MM.1S (cell line): ENCODE measurements around the gene MSH4.

Source experiments
- DNase-seq: peaks from one replicate; pipeline ENCODE4 v3.0.0-alpha.2; 2015
- H2AFZ ChIP-seq: fragments of 300-600 bp; sonication (generic); 2 replicates; pipeline ENCODE4 v1.6.0; 2016; ENCODE audit warnings: antibody characterized with exemption, low read length
- H3F3A ChIP-seq: fragments of 300-600 bp; sonication (generic); 2 replicates; pipeline ENCODE4 v1.6.1; 2016; ENCODE audit warnings: mild to moderate bottlenecking, antibody characterized with exemption, low read length, moderate library complexity, mixed read lengths; ENCODE audit not compliant: insufficient read depth
- H3K27ac ChIP-seq: fragments of 300-600 bp; sonication (generic); 2 replicates; pipeline ENCODE4 v1.5.1; 2016; ENCODE audit warnings: mild to moderate bottlenecking, low read length
- H3K27me3 ChIP-seq: fragments of 300-600 bp; sonication (generic); replicated peaks from 2 replicates; pipeline ENCODE4 v1.6.0; 2016; ENCODE audit warnings: low read length; ENCODE audit not compliant: insufficient read depth
- H3K36me3 ChIP-seq: fragments of 300-600 bp; sonication (generic); replicated peaks from 2 replicates; pipeline ENCODE4 v1.6.1; 2016; ENCODE audit warnings: mild to moderate bottlenecking, low read length, mixed read lengths; ENCODE audit not compliant: insufficient read depth
- H3K4me1 ChIP-seq: fragments of 300-600 bp; sonication (generic); 2 replicates; pipeline ENCODE4 v1.6.1; 2016; ENCODE audit warnings: low read length, mixed read lengths
- H3K4me2 ChIP-seq: fragments of 300-600 bp; sonication (generic); 2 replicates; pipeline ENCODE4 v1.6.0; 2016; ENCODE audit warnings: low read depth, low read length
- H3K4me3 ChIP-seq: fragments of 300-600 bp; sonication (generic); 2 replicates; pipeline ENCODE4 v1.5.1; 2016; ENCODE audit warnings: low read length, mixed read lengths
- H3K79me2 ChIP-seq: fragments of 300-600 bp; sonication (generic); 2 replicates; pipeline ENCODE4 v1.6.1; 2016; ENCODE audit warnings: mixed run types, low read length, mixed read lengths
- H3K9ac ChIP-seq: fragments of 300-600 bp; sonication (generic); 2 replicates; pipeline ENCODE4 v1.6.1; 2016; ENCODE audit warnings: low read length, mixed read lengths
- H3K9me2 ChIP-seq: fragments of 300-600 bp; sonication (generic); replicated peaks from 2 replicates; pipeline ENCODE4 v1.6.1; 2016; ENCODE audit warnings: mild to moderate bottlenecking, low read length, mixed read lengths; ENCODE audit not compliant: insufficient read depth
- H3K9me3 ChIP-seq: fragments of 300-600 bp; sonication (generic); replicated peaks from 2 replicates; pipeline ENCODE4 v1.6.1; 2016; ENCODE audit warnings: mild to moderate bottlenecking, low read length, mixed read lengths; ENCODE audit not compliant: insufficient read depth
- H4K20me1 ChIP-seq: fragments of 300-600 bp; sonication (generic); 2 replicates; pipeline ENCODE4 v1.6.1; 2016; ENCODE audit warnings: mild to moderate bottlenecking, low read length, moderate library complexity, mixed read lengths; ENCODE audit not compliant: insufficient read depth
- EZH2 ChIP-seq: fragments of 300-600 bp; sonication (generic); optimal IDR thresholded peaks from 2 replicates; pipeline ENCODE3; 2017; ENCODE audit warnings: low read depth, mild to moderate bottlenecking, antibody characterized with exemption, low read length, mixed read lengths
- EZH2phosphoT487 ChIP-seq: fragments of 300-600 bp; sonication (generic); IDR thresholded peaks from 2 replicates; pipeline ENCODE4 v1.6.1; 2018; ENCODE audit warnings: antibody characterized with exemption, low read length
- TF ChIP-seq, protein P1 (sequence below): fragments of 300-600 bp; sonication (generic); IDR thresholded peaks from 2 replicates; pipeline ENCODE4 v1.5.1; 2016; ENCODE audit warnings: antibody characterized with exemption, low read length, mixed read lengths

MSH4 gene

DNA sequence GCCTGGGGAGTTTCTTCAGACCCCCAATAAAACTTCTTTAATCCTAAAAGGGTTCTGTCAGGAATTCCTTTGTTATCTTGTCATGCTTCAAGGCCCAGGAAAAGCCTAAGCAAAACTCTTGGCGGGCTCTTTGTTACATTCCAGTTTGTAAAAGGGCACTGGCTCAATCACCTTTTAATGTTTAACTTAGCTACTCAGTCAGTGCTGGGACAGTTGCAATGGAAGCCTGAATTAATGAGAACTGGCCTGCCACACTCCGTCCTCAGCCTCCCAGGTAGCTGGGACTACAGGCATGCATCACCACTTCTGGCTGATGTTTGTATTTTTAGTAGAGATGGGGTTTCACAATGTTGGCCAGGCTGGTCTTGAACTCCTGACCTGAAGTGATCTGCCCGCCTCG, 156.8 kb downstream of the MSH4 start:
- no peaks in the 10 kb centered on the region for H3K79me2 ChIP-seq
- H3K9me3 ChIP-seq, result no peaks in the 10 kb centered on the region
- no peaks in the 10 kb centered on the region for H3K36me3 ChIP-seq
- no peak overlapping the region for H2AFZ ChIP-seq
- no peak for DNase-seq
- no peaks in the 10 kb centered on the region for H3K27me3 ChIP-seq
- no peaks in the 10 kb centered on the region for H4K20me1 ChIP-seq
- H3K27ac ChIP-seq, result no peak overlapping the region
- H3K9me2 ChIP-seq, result no peaks in the 10 kb centered on the region
- TF ChIP-seq, protein P1, sequence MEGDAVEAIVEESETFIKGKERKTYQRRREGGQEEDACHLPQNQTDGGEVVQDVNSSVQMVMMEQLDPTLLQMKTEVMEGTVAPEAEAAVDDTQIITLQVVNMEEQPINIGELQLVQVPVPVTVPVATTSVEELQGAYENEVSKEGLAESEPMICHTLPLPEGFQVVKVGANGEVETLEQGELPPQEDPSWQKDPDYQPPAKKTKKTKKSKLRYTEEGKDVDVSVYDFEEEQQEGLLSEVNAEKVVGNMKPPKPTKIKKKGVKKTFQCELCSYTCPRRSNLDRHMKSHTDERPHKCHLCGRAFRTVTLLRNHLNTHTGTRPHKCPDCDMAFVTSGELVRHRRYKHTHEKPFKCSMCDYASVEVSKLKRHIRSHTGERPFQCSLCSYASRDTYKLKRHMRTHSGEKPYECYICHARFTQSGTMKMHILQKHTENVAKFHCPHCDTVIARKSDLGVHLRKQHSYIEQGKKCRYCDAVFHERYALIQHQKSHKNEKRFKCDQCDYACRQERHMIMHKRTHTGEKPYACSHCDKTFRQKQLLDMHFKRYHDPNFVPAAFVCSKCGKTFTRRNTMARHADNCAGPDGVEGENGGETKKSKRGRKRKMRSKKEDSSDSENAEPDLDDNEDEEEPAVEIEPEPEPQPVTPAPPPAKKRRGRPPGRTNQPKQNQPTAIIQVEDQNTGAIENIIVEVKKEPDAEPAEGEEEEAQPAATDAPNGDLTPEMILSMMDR, result no peak
- TF ChIP-seq EZH2phosphoT487 (no peak), EZH2 (no peak)
- no peaks in the 10 kb centered on the region for H3F3A ChIP-seq
- H3K9ac ChIP-seq, result no peak overlapping the region
- H3K4me1 ChIP-seq, result no peaks in the 10 kb centered on the region
- H3K4me2 ChIP-seq, result no peak overlapping the region
- H3K4me3 ChIP-seq, result no peak overlapping the region

DNA sequence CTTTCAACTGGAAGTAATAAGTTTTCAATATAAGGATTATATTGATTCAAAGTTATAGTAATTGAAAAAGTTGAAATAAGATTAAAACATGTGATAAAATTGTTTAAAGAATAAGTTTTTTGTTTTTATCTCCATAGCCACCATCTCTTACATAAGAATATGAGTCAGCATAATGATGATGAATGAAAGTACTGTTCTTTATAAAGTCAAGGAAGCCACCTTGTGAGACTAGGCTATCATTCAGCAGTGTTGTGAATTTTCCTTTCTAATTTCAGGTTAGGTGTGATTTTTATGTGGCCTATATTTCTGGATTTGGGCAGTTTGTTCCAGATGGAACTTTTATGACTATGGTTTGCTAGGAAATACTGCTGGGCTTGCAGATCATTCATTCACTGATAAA, 157.9 kb downstream of the MSH4 start:
- H3K4me3 ChIP-seq, result no peak overlapping the region
- no peaks in the 10 kb centered on the region for H3K9me2 ChIP-seq
- no peak overlapping the region for H3K9ac ChIP-seq
- TF ChIP-seq, protein P1, result no peak
- TF ChIP-seq EZH2phosphoT487, result no peak
- no peak for TF ChIP-seq EZH2
- H3K79me2 ChIP-seq, result no peaks in the 10 kb centered on the region
- no peak overlapping the region for H3K27ac ChIP-seq
- DNase-seq, result no peak
- no peaks in the 10 kb centered on the region for H3F3A ChIP-seq
- H3K27me3 ChIP-seq, result no peaks in the 10 kb centered on the region
- H2AFZ ChIP-seq, result no peak overlapping the region
- no peaks in the 10 kb centered on the region for H3K4me1 ChIP-seq
- H3K36me3 ChIP-seq, result no peaks in the 10 kb centered on the region
- no peak overlapping the region for H3K4me2 ChIP-seq
- H3K9me3 ChIP-seq, result no peaks in the 10 kb centered on the region
- no peaks in the 10 kb centered on the region for H4K20me1 ChIP-seq
